ENCODE data around the gene ZNF710.
A peak's percentile ranks its signal among the peaks of the same experiment; 100 is the strongest.

Gene ZNF710

DNA sequence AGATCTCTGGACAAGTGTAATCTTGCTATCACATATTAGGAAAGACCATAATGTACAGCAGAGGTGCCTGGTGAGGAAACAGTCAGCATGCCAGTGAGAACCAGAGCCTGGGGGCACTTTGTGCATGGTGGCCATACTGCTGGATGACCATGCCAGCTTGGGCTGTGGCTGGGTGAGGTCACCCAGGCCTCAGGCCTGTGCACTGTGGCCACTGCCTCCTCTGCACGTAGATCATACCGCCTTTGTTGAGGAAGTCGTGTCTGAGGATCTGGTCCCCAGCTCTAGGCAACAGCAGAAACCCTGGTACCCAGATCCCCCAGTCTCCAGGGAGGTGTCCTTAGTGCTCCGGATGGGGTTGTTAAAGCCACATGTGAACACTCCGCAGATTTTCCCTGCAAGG is 38.9 kb downstream of the ZNF710 start:
- Histone ChIP-seq H3K27me3 (ENCODE audit: control insufficient read depth in 1 of 2, insufficient read depth in 2 of 2, low read length in 2 of 2) (no peaks in the 10 kb centered on the region), H3K9me3 (ENCODE audit: control insufficient read depth in 2 of 2, low read length in 2 of 2) (no peaks in the 10 kb centered on the region), H3K4me3 (ENCODE audit: low read length in 2 of 2) (no peak overlapping the region), H3K9ac (ENCODE audit: low read length in 2 of 2) (no peak overlapping the region), H3K27ac (ENCODE audit: low read length) (no peak overlapping the region), H3K4me1 (ENCODE audit: control insufficient read depth, insufficient read depth, low read length) (peaks cover 14% of the 10 kb centered on the region), H3K36me3 (ENCODE audit: control insufficient read depth in 2 of 2, insufficient read depth in 2 of 2, low read length in 2 of 2) (no peaks in the 10 kb centered on the region)

DNA sequence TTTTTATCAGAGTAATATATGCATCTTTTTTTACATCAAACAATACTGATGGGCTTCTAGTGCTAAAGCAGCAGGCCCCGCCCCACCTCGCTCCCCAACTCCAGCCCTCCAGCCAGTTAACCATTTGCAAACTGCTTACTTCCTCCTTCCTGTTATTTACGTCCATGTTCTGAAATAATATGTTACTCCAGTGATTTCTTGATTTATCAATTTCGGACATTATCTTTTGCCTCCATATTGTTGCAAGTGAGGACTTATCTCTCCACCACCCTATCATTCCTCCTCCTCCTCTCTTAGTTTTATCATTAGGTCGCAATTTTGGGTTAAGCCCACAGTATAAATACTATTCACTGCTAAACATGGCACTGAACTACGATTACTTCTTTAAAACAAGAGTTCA is 39.5 kb downstream of the ZNF710 start:
- no peak overlapping the region for H3K27ac ChIP-seq (ENCODE audit: low read length)
- no peak overlapping the region for H3K4me3 ChIP-seq (ENCODE audit: low read length in 2 of 2)
- peaks cover 10% of the 10 kb centered on the region for H3K4me1 ChIP-seq (ENCODE audit: control insufficient read depth, insufficient read depth, low read length)
- no peaks in the 10 kb centered on the region for H3K9me3 ChIP-seq (ENCODE audit: control insufficient read depth in 2 of 2, low read length in 2 of 2)
- no peaks in the 10 kb centered on the region for H3K27me3 ChIP-seq (ENCODE audit: control insufficient read depth in 1 of 2, insufficient read depth in 2 of 2, low read length in 2 of 2)
- H3K36me3 ChIP-seq (ENCODE audit: control insufficient read depth in 2 of 2, insufficient read depth in 2 of 2, low read length in 2 of 2) = no peaks in the 10 kb centered on the region
- no peak overlapping the region for H3K9ac ChIP-seq (ENCODE audit: low read length in 2 of 2)

DNA sequence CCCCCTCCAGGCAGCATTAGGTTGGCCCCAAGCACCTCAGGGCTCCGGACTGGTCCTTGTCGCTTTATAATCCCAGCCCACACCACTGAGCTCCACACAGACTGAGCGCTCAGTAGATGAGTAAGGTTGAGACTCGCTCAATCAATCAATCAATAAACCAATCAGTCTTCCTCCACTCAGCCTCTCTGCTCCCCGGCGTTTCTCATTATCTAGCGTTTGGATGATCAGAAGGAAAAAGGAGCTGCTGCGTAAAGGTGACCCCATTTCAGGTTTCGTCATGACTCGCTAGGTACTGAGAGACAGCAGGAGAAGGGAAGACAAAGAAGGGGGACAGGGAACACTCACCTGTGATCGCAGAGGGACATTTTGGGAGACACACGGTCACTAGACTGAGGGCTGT is 41.2 kb downstream of the ZNF710 start:
- Histone ChIP-seq H3K4me1 (ENCODE audit: control insufficient read depth, insufficient read depth, low read length) (peaks cover 20% of the 10 kb centered on the region), H3K27me3 (ENCODE audit: control insufficient read depth in 1 of 2, insufficient read depth in 2 of 2, low read length in 2 of 2) (no peaks in the 10 kb centered on the region), H3K27ac (ENCODE audit: low read length) (no peak overlapping the region), H3K9me3 (ENCODE audit: control insufficient read depth in 2 of 2, low read length in 2 of 2) (no peaks in the 10 kb centered on the region), H3K36me3 (ENCODE audit: control insufficient read depth in 2 of 2, insufficient read depth in 2 of 2, low read length in 2 of 2) (no peaks in the 10 kb centered on the region), H3K9ac (ENCODE audit: low read length in 2 of 2) (no peak overlapping the region), H3K4me3 (ENCODE audit: low read length in 2 of 2) (no peak overlapping the region)

DNA sequence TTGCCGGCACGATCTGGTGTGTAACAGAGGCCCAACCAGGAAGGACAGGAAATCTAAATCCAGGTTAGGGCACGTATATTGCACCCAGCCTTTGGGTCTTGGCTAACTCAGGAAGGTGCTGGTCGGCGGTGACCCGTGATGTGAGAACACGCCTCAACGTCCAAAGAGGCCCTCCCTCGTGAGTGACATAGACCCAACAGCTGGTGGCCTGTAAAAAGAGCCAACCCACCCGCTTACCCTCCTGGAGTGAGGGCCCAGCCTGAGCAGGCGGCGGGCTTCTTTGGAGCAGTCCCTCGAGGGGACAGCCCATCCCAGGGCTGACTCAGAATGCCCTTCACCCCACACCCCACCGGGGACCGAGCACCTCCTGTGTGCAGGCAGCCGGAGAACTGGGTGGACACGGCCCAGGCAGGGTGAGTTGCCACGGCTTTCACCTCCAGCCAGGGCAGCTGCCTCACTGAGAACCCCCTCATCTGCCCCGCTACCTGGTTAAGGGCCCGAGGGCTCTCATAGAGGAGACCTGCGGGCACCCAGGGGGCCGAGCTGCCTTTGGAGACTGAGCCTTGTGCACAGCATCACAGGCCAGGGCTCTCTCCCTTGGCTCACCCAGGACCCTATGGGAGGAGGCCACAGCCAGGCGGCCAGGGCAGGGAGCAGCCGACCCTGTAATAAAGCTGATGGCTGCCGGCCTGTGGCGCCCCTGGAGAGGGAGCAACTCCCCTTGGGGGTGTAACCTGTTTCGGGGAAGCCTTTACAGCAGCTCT is 41.8 kb downstream of the ZNF710 start:
- H3K27me3 ChIP-seq (ENCODE audit: control insufficient read depth in 1 of 2, insufficient read depth in 2 of 2, low read length in 2 of 2) = no peaks in the 10 kb centered on the region
- H3K9me3 ChIP-seq (ENCODE audit: control insufficient read depth in 2 of 2, low read length in 2 of 2) = no peaks in the 10 kb centered on the region
- no peak overlapping the region for H3K9ac ChIP-seq (ENCODE audit: low read length in 2 of 2)
- H3K36me3 ChIP-seq (ENCODE audit: control insufficient read depth in 2 of 2, insufficient read depth in 2 of 2, low read length in 2 of 2) = no peaks in the 10 kb centered on the region
- no peak overlapping the region for H3K4me3 ChIP-seq (ENCODE audit: low read length in 2 of 2)
- H3K4me1 ChIP-seq (ENCODE audit: control insufficient read depth, insufficient read depth, low read length) = peaks cover 24% of the 10 kb centered on the region
- no peak overlapping the region for H3K27ac ChIP-seq (ENCODE audit: low read length)

GRCh38 chr15:90043530-90044010 is 42.4 kb downstream of the ZNF710 start:
- Histone ChIP-seq H3K36me3 (ENCODE audit: control insufficient read depth in 2 of 2, insufficient read depth in 2 of 2, low read length in 2 of 2) (no peaks in the 10 kb centered on the region), H3K4me3 (ENCODE audit: low read length in 2 of 2) (no peak overlapping the region), H3K9me3 (ENCODE audit: control insufficient read depth in 2 of 2, low read length in 2 of 2) (no peaks in the 10 kb centered on the region), H3K27ac (ENCODE audit: low read length) (no peak overlapping the region), H3K27me3 (ENCODE audit: control insufficient read depth in 1 of 2, insufficient read depth in 2 of 2, low read length in 2 of 2) (no peaks in the 10 kb centered on the region), H3K4me1 (ENCODE audit: control insufficient read depth, insufficient read depth, low read length) (peaks cover 28% of the 10 kb centered on the region), H3K9ac (ENCODE audit: low read length in 2 of 2) (no peak overlapping the region)

- H3K27ac ChIP-seq (ENCODE audit: low read length) = no peak overlapping the region
Measured at GRCh38 chr15:90044191-90044590, 43.1 kb downstream of the ZNF710 start.

GRCh38 chr15:90044916-90045371 is 43.8 kb downstream of the ZNF710 start:
- no peaks in the 10 kb centered on the region for H3K27me3 ChIP-seq (ENCODE audit: control insufficient read depth in 1 of 2, insufficient read depth in 2 of 2, low read length in 2 of 2)
- peaks cover 32% of the 10 kb centered on the region for H3K4me1 ChIP-seq (ENCODE audit: control insufficient read depth, insufficient read depth, low read length)
- no peaks in the 10 kb centered on the region for H3K9me3 ChIP-seq (ENCODE audit: control insufficient read depth in 2 of 2, low read length in 2 of 2)
- no peaks in the 10 kb centered on the region for H3K36me3 ChIP-seq (ENCODE audit: control insufficient read depth in 2 of 2, insufficient read depth in 2 of 2, low read length in 2 of 2)
- H3K9ac ChIP-seq (ENCODE audit: low read length in 2 of 2) = no peak overlapping the region
- H3K4me3 ChIP-seq (ENCODE audit: low read length in 2 of 2) = no peak overlapping the region
- no peak overlapping the region for H3K27ac ChIP-seq (ENCODE audit: low read length)

More at GRCh38 chr15:90044191-90044590, 43.1 kb downstream of the ZNF710 start:
- H3K9ac ChIP-seq (ENCODE audit: low read length in 2 of 2) = no peak overlapping the region
- H3K36me3 ChIP-seq (ENCODE audit: control insufficient read depth in 2 of 2, insufficient read depth in 2 of 2, low read length in 2 of 2) = no peaks in the 10 kb centered on the region
- peaks cover 28% of the 10 kb centered on the region for H3K4me1 ChIP-seq (ENCODE audit: control insufficient read depth, insufficient read depth, low read length)
- no peaks in the 10 kb centered on the region for H3K9me3 ChIP-seq (ENCODE audit: control insufficient read depth in 2 of 2, low read length in 2 of 2)
- H3K4me3 ChIP-seq (ENCODE audit: low read length in 2 of 2) = no peak overlapping the region
- no peaks in the 10 kb centered on the region for H3K27me3 ChIP-seq (ENCODE audit: control insufficient read depth in 1 of 2, insufficient read depth in 2 of 2, low read length in 2 of 2)

DNA sequence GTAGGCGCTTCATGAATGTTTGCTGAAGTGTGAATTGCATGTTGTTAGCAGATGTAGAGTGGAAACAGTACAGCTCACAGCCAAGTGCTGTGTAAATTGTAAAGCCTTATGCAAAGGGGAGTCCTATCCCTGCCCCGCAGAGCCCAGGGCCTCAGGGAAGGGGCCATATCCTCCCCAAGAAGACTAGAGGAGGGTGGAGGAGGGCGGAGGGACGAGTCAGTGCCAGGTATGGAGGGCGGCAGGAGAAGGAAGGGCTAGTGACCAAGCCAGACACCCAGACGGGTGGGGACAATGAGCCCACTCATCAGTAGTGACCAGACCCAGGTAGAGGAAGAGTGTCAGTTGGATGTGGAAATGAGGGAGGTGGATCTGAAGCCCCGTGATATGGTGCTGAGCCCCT is 45.2 kb downstream of the ZNF710 start:
- H3K36me3 ChIP-seq (ENCODE audit: control insufficient read depth in 2 of 2, insufficient read depth in 2 of 2, low read length in 2 of 2) = no peaks in the 10 kb centered on the region
- H3K9me3 ChIP-seq (ENCODE audit: control insufficient read depth in 2 of 2, low read length in 2 of 2) = no peaks in the 10 kb centered on the region
- H3K4me1 ChIP-seq (ENCODE audit: control insufficient read depth, insufficient read depth, low read length) = peaks cover 34% of the 10 kb centered on the region
- H3K27me3 ChIP-seq (ENCODE audit: control insufficient read depth in 1 of 2, insufficient read depth in 2 of 2, low read length in 2 of 2) = no peaks in the 10 kb centered on the region
- no peak overlapping the region for H3K9ac ChIP-seq (ENCODE audit: low read length in 2 of 2)
- H3K27ac ChIP-seq (ENCODE audit: low read length) = no peak overlapping the region
- H3K4me3 ChIP-seq (ENCODE audit: low read length in 2 of 2) = no peak overlapping the region

- no peak overlapping the region for H3K27ac ChIP-seq (ENCODE audit: low read length)
- H3K4me1 ChIP-seq (ENCODE audit: control insufficient read depth, insufficient read depth, low read length) = peaks cover 34% of the 10 kb centered on the region
- no peaks in the 10 kb centered on the region for H3K36me3 ChIP-seq (ENCODE audit: control insufficient read depth in 2 of 2, insufficient read depth in 2 of 2, low read length in 2 of 2)
- no peaks in the 10 kb centered on the region for H3K27me3 ChIP-seq (ENCODE audit: control insufficient read depth in 1 of 2, insufficient read depth in 2 of 2, low read length in 2 of 2)
- H3K4me3 ChIP-seq (ENCODE audit: low read length in 2 of 2) = no peak overlapping the region
- no peaks in the 10 kb centered on the region for H3K9me3 ChIP-seq (ENCODE audit: control insufficient read depth in 2 of 2, low read length in 2 of 2)
- H3K9ac ChIP-seq (ENCODE audit: low read length in 2 of 2) = no peak overlapping the region
Measured at GRCh38 chr15:90046911-90047392, 45.8 kb downstream of the ZNF710 start.

DNA sequence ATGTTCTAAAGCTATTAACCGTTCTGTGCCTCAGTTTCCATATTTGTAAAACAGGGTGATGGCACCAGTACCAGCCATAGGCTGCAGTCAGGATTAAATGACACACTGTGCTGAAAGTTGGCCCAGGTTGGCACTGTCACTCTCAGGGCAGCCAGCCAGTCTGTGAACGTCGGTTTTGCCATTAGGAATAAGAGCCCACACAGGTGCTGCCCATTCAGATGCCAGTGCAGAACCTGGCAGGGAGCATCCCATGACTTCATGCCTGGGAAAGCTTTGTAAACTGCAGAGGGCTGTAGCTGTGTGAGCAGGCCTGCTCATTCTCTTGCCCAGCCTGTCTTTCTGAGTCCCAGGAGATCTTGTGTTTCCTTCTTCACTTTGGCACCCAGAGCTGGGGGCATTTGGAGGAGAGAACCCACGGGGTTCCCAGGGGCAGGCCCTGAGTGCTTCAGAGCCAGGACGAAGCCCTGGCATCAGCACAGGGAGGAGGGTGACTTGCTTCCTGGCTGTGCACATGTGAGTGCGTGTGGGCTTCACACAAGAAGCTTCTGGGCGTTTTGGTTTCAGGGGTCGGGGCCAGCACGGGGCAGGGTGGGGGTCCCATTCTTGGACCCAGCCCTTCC is 46.9 kb downstream of the ZNF710 start:
- no peaks in the 10 kb centered on the region for H3K36me3 ChIP-seq (ENCODE audit: control insufficient read depth in 2 of 2, insufficient read depth in 2 of 2, low read length in 2 of 2)
- H3K27ac ChIP-seq (ENCODE audit: low read length) = peak overlapping the region; percentile 11
- H3K9me3 ChIP-seq (ENCODE audit: control insufficient read depth in 2 of 2, low read length in 2 of 2) = no peaks in the 10 kb centered on the region
- H3K27me3 ChIP-seq (ENCODE audit: control insufficient read depth in 1 of 2, insufficient read depth in 2 of 2, low read length in 2 of 2) = no peaks in the 10 kb centered on the region
- H3K9ac ChIP-seq (ENCODE audit: low read length in 2 of 2) = no peak overlapping the region
- no peak overlapping the region for H3K4me3 ChIP-seq (ENCODE audit: low read length in 2 of 2)
- H3K4me1 ChIP-seq (ENCODE audit: control insufficient read depth, insufficient read depth, low read length) = peaks cover 34% of the 10 kb centered on the region

GRCh38 chr15:90049030-90049429 is 47.9 kb downstream of the ZNF710 start:
- H3K9ac ChIP-seq (ENCODE audit: low read length in 2 of 2) = no peak overlapping the region
- H3K4me3 ChIP-seq (ENCODE audit: low read length in 2 of 2) = no peak overlapping the region
- no peaks in the 10 kb centered on the region for H3K36me3 ChIP-seq (ENCODE audit: control insufficient read depth in 2 of 2, insufficient read depth in 2 of 2, low read length in 2 of 2)
- no peaks in the 10 kb centered on the region for H3K27me3 ChIP-seq (ENCODE audit: control insufficient read depth in 1 of 2, insufficient read depth in 2 of 2, low read length in 2 of 2)
- no peak overlapping the region for H3K27ac ChIP-seq (ENCODE audit: low read length)
- no peaks in the 10 kb centered on the region for H3K9me3 ChIP-seq (ENCODE audit: control insufficient read depth in 2 of 2, low read length in 2 of 2)
- peaks cover 34% of the 10 kb centered on the region for H3K4me1 ChIP-seq (ENCODE audit: control insufficient read depth, insufficient read depth, low read length)

Data from stomach smooth muscle (tissue), 2 donors.